Large intestine (tissue), 1 donor: ENCODE results near the gene C16orf82. TPM values are rescaled to one million over a fixed set of nuclear protein-coding genes. Genes with fewer than 3 reads are reported as not detected.

Source experiments
- polyA plus RNA-seq: library from polyadenylated mRNA; unstranded; fragments of 120-200 nt; gene quantifications from one replicate; pipeline ENCODE4 v1.2.1, GENCODE V29; 2013

The C16orf82 gene
- polyA plus RNA-seq, 1 donor = not detected

Other genes with a start within 250 kb of the C16orf82 start
- 32.1 TPM for gene KDM8, start 136.6 kb downstream of the C16orf82 start, polyA plus RNA-seq
- 61.5 TPM for gene NSMCE1, start 201.8 kb downstream of the C16orf82 start, polyA plus RNA-seq
- 50.6 TPM for gene IL4R, start 247.0 kb downstream of the C16orf82 start, polyA plus RNA-seq